ENCODE results near the gene ABCA13. TPM values are rescaled to one million over a fixed set of nuclear protein-coding genes. Genes with fewer than 3 reads are reported as not detected.
A peak's percentile ranks its signal among the peaks of the same experiment; 100 is the strongest.
"Not testable (repeated sequence)": the region's sequence is repeated elsewhere in the genome, so short reads cannot be mapped to it uniquely, and the experiment has no call there.

The ABCA13 gene
- polyA plus RNA-seq, 3 donors = 0.10 to 0.41 (median 0.37) TPM

DNA sequence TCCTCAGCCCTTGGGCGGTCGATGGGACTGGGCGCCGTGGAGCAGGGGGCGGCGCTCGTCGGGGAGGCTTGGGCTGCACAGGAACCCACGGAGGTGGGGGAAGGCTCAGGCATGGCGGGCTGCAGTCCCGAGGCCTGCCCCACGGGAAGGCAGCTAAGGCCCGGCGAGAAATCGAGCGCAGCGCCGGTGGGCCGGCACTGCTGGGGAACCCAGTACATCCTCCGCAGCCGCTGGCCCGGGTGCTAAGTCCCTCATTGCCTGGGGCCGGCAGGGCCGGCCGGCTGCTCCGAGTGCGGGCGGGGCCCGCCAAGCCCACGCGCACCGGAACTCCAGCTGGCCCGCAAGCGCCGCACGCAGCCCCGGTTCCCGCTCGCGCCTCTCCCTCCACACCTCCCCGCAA lies 31.7 kb downstream of the ABCA13 start:
- H3K4me2 ChIP-seq (replicated peaks; ENCODE audit: extremely low read depth, low read length, poor library complexity, severe bottlenecking); H3K36me3 Mint-ChIP-seq; H3K4me1 Mint-ChIP-seq; H3K27me3 ChIP-seq (ENCODE audit: control insufficient read depth in 2 of 2, insufficient read depth in 2 of 2, low read length in 2 of 2); DNase-seq; H3K27me3 Mint-ChIP-seq (ENCODE audit: low read depth in 3 of 3); H3K4me3 ChIP-seq (replicated peaks in 1 of 3; ENCODE audit: low read depth in 2 of 3, low read length in 3 of 3); H3K27ac ChIP-seq (ENCODE audit: low read depth in 1 of 2, low read length in 2 of 2); H4K20me1 ChIP-seq (ENCODE audit: insufficient read depth, low read length); H3K36me3 ChIP-seq (replicated peaks in 1 of 2; ENCODE audit: control insufficient read depth in 1 of 2, insufficient read depth in 2 of 2, low read length in 2 of 2); H3K27ac Mint-ChIP-seq; H3K79me2 ChIP-seq (ENCODE audit: insufficient read depth, low read length); H2AFZ ChIP-seq (ENCODE audit: insufficient read depth, low read depth, low read length, poor library complexity, severe bottlenecking); H3K9ac ChIP-seq (ENCODE audit: insufficient read depth, low read length, poor library complexity, severe bottlenecking); H3K4me1 ChIP-seq (ENCODE audit: control insufficient read depth in 1 of 2, insufficient read depth in 2 of 2, low read length in 2 of 2); intact Hi-C loops (cut with micrococcal nuclease); H3K4me3 Mint-ChIP-seq: not testable (repeated sequence)
- peaks cover 0 to 14% of the 10 kb centered on the region in 2 donors for H3K9me3 ChIP-seq (replicated peaks in 1 of 2; ENCODE audit: control insufficient read depth in 1 of 2, insufficient read depth in 1 of 2, low read length in 2 of 2)
- WGBS (ENCODE audit: insufficient coverage) = 98% methylated on average over 34 of the region's 41 CpGs
- peaks cover 13 to 30% (median 21%) of the 10 kb centered on the region in 7 donors for H3K9me3 Mint-ChIP-seq

DNA sequence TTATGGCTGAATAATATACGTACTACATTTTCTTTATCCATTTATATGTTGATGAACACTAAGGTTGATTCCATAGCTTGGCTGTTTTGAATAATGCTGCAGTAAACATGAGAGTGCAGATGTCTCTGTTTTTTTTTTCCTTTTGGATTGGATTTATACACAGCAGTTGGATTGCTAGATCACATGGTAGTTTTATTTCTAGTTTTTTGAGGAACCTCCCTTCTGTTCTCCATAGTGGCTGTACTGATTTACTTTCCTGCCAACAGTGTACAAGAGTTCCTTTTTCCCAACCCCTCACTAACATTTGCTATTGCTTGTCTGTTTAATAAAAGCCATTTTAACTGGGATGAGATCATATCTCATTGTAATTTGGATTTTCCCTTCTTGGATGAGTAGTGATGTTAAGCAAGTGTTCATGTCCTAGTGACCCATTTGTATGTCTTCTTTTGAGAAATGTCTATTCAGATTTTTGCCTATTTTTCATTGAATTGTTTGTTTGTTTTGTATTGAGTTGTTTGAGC lies 36.0 kb downstream of the ABCA13 start:
- no CpG with 5 or more reads among the region's 1 CpG for WGBS (ENCODE audit: insufficient coverage)
- H3K4me3 ChIP-seq (replicated peaks in 1 of 3; ENCODE audit: low read depth in 2 of 3, low read length in 3 of 3) = no peak overlapping the region
- no peak overlapping the region for H3K27ac ChIP-seq (ENCODE audit: low read depth in 1 of 2, low read length in 2 of 2)
- H3K36me3 ChIP-seq (replicated peaks in 1 of 2; ENCODE audit: control insufficient read depth in 1 of 2, insufficient read depth in 2 of 2, low read length in 2 of 2) = no peaks in the 10 kb centered on the region
- H3K4me2 ChIP-seq (replicated peaks; ENCODE audit: extremely low read depth, low read length, poor library complexity, severe bottlenecking) = no peak overlapping the region
- peak overlapping the region in 1 of 7 donors; percentile 28 for H3K27ac Mint-ChIP-seq
- peaks cover 0 to 12% of the 10 kb centered on the region in 2 donors for H3K9me3 ChIP-seq (replicated peaks in 1 of 2; ENCODE audit: control insufficient read depth in 1 of 2, insufficient read depth in 1 of 2, low read length in 2 of 2)
- H3K9me3 Mint-ChIP-seq = peaks cover 5 to 22% (median 15%) of the 10 kb centered on the region in 7 donors
- no peak for DNase-seq
- no peak overlapping the region for H3K9ac ChIP-seq (ENCODE audit: insufficient read depth, low read length, poor library complexity, severe bottlenecking)
- H3K4me1 Mint-ChIP-seq = no peaks in the 10 kb centered on the region
- H3K27me3 Mint-ChIP-seq (ENCODE audit: low read depth in 3 of 3) = peaks cover 0 to 2% (median 0%) of the 10 kb centered on the region in 3 donors
- H3K36me3 Mint-ChIP-seq = no peaks in the 10 kb centered on the region
- TF ChIP-seq CTCF (IDR thresholded peaks at IDR 0.05) = no peak
- no peak overlapping the region for H3K4me3 Mint-ChIP-seq
- H3K27me3 ChIP-seq (ENCODE audit: control insufficient read depth in 2 of 2, insufficient read depth in 2 of 2, low read length in 2 of 2) = no peaks in the 10 kb centered on the region
- no peaks in the 10 kb centered on the region for H3K4me1 ChIP-seq (ENCODE audit: control insufficient read depth in 1 of 2, insufficient read depth in 2 of 2, low read length in 2 of 2)
- intact Hi-C loops (cut with micrococcal nuclease) = no loop called here
- H2AFZ ChIP-seq (ENCODE audit: insufficient read depth, low read depth, low read length, poor library complexity, severe bottlenecking) = no peak overlapping the region
- H3K79me2 ChIP-seq (ENCODE audit: insufficient read depth, low read length) = no peaks in the 10 kb centered on the region
- H4K20me1 ChIP-seq (ENCODE audit: insufficient read depth, low read length) = no peaks in the 10 kb centered on the region
